RWPE2 (cell line): ENCODE results near the gene RAPGEF2.

Experiments used
- ATAC-seq: fragments of 200-7000 bp; cut with Tn5 transposase; 3 replicates; pipeline ENCODE4 v1.9.1; 2021; ENCODE audit warnings: low read depth
- DNase-seq: peaks from one replicate; pipeline ENCODE4 v3.0.0-alpha.2; 2020; ENCODE audit warnings: low spot score
- H3K27ac ChIP-seq: fragments of 450-650 bp; 2 replicates; pipeline ENCODE4 v1.5.1; 2017; ENCODE audit warnings: mild to moderate bottlenecking; ENCODE audit not compliant: poor library complexity, severe bottlenecking
- H3K27me3 ChIP-seq: fragments of 250-450 bp; sonication (Bioruptor Pico); 2 replicates; pipeline ENCODE4 v1.5.1; 2021; ENCODE audit warnings: mild to moderate bottlenecking, moderate library complexity; ENCODE audit not compliant: insufficient read depth, poor library complexity, severe bottlenecking
- H3K36me3 ChIP-seq: fragments of 250-450 bp; sonication (Bioruptor Pico); 2 replicates; pipeline ENCODE4 v1.5.1; 2020; ENCODE audit warnings: low read depth, mild to moderate bottlenecking, moderate library complexity
- H3K4me1 ChIP-seq: fragments of 250-450 bp; sonication (Bioruptor Pico); 2 replicates; pipeline ENCODE4 v1.5.1; 2021; ENCODE audit warnings: mild to moderate bottlenecking, moderate library complexity; ENCODE audit not compliant: insufficient read depth, poor library complexity, severe bottlenecking
- H3K4me3 ChIP-seq: fragments of 250-450 bp; sonication (Bioruptor Pico); 2 replicates; pipeline ENCODE4 v1.5.1; 2021; ENCODE audit warnings: mild to moderate bottlenecking, moderate library complexity; ENCODE audit not compliant: severe bottlenecking
- H3K9me3 ChIP-seq: fragments of 250-450 bp; sonication (Bioruptor Pico); 2 replicates; pipeline ENCODE4 v1.5.1; 2021; ENCODE audit warnings: mild to moderate bottlenecking, moderate library complexity; ENCODE audit not compliant: severe bottlenecking
- CTCF ChIP-seq: fragments of 450-650 bp; IDR thresholded peaks from one replicate; pipeline ENCODE4 v1.5.1; 2017; ENCODE audit warnings: mild to moderate bottlenecking, moderate library complexity; ENCODE audit not compliant: poor library complexity, severe bottlenecking

RAPGEF2 gene

DNA sequence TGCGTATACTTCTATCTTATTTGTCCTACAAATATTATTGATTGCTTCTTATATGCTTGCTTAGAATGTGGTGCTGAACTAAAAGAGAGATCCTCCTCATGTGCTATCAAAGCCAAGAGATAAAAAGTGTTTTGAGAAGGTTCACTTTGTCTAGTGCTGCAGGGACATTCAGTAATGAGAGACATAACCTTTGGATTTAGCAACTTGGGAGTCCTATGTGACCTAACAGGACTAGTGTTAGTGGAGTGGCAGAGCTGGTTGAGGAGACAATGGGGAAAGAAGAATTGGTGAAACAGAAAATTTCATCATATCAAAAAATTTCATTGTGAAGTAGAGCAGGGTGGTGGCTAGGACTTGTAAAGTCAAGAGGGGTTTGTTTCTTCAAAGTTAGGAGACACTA, 117.0 kb downstream of the RAPGEF2 start:
- no peak for TF ChIP-seq CTCF
- Histone ChIP-seq H3K4me1 (no peaks in the 10 kb centered on the region), H3K9me3 (no peaks in the 10 kb centered on the region), H3K36me3 (no peaks in the 10 kb centered on the region), H3K4me3 (no peak overlapping the region), H3K27ac (no peak overlapping the region), H3K27me3 (no peaks in the 10 kb centered on the region)
- no peak for ATAC-seq
- no peak for DNase-seq

GRCh38 chr4:159220353-159220752, 117.5 kb downstream of the RAPGEF2 start:
- H3K36me3 ChIP-seq: no peaks in the 10 kb centered on the region
- no peaks in the 10 kb centered on the region for H3K4me1 ChIP-seq
- ATAC-seq (no peak), DNase-seq (no peak)
- TF ChIP-seq CTCF: no peak
- no peaks in the 10 kb centered on the region for H3K9me3 ChIP-seq
- H3K27me3 ChIP-seq: no peaks in the 10 kb centered on the region
- no peak overlapping the region for H3K27ac ChIP-seq
- H3K4me3 ChIP-seq: no peak overlapping the region

DNA sequence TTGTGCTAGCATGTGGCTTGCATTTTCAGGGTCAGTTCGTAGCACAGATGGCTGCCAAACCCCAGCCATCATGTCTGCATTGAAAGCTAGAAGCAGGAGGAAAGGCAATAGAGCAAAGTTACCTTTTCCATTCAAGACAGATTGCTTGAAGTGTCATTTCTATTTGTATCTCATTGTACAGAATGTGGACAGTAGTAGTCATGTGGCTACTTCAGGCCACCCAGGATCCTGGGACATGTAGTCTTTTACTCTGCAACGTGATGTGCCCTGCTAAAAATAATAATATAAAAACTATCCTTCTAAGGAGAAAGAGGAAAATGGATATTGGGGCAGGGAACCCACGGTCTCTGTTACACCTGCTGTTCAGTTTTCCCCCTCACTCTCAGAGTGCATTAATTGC, 118.4 kb downstream of the RAPGEF2 start:
- Histone ChIP-seq H3K4me3 (no peak overlapping the region), H3K27me3 (no peaks in the 10 kb centered on the region), H3K36me3 (no peaks in the 10 kb centered on the region), H3K4me1 (no peaks in the 10 kb centered on the region), H3K9me3 (no peaks in the 10 kb centered on the region), H3K27ac (no peak overlapping the region)
- no peak for ATAC-seq
- DNase-seq: no peak
- no peak for TF ChIP-seq CTCF

DNA sequence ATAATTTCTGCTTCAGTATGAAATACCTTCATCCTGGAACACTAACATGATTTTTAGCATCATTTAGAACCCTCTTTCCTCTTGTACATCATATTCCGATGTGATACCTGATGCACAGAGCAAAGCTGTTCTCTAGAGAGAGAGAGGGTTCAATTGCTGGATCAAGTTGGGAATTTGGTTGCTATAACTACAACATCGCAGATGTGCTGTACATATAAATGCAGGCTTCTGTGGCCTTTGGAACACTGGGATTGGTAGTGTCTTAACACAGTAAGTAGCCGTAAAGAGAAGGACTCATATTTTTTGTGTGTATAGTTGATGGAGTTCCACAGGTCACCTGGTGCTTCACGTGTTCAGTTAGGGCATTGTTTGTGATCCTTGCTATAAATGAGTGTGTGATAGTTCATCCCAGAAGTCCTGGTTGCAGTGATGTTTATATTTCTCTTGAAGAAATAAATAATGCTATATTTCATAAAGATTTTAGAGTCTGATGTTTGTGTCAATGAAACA, 119.2 kb downstream of the RAPGEF2 start:
- no peak for TF ChIP-seq CTCF
- no peaks in the 10 kb centered on the region for H3K27me3 ChIP-seq
- DNase-seq (no peak), ATAC-seq (no peak)
- no peaks in the 10 kb centered on the region for H3K9me3 ChIP-seq
- H3K36me3 ChIP-seq: no peaks in the 10 kb centered on the region
- no peak overlapping the region for H3K4me3 ChIP-seq
- no peak overlapping the region for H3K27ac ChIP-seq
- H3K4me1 ChIP-seq: peaks cover 3% of the 10 kb centered on the region

DNA sequence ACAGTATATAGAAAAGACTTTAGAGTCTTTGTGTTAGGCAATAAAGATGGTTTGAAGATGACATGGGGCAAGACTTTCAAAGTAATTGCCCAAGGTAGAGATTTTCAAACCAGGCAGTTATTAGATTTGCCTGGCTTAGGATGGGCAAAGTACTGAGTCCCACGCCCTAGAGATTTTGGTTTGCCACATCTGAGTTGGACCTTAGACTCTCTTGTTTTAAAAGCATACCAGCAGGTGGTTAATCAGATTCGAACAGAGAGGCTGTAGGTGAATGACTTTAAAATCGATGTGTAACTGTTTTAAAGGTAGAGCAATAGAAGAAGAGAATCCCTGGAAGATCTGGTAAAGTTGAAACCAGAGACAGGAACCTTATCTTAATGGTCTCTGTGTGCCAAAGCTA, 121.5 kb downstream of the RAPGEF2 start:
- H3K27ac ChIP-seq: no peak overlapping the region
- ATAC-seq: no peak

More for the DNA sequence above, 121.5 kb downstream of the RAPGEF2 start:
- no peak for DNase-seq
- Histone ChIP-seq H3K27me3 (no peaks in the 10 kb centered on the region), H3K36me3 (no peaks in the 10 kb centered on the region), H3K4me3 (no peak overlapping the region), H3K4me1 (peaks cover 20% of the 10 kb centered on the region), H3K9me3 (no peaks in the 10 kb centered on the region)
- no peak for TF ChIP-seq CTCF
